H9 (cell line): ENCODE data around the gene FAM200B. TPM values are rescaled to one million over a fixed set of nuclear protein-coding genes. Genes with fewer than 3 reads are reported as not detected.
A peak's percentile ranks its signal among the peaks of the same experiment; 100 is the strongest.

Experiments used
- DNase-seq: peaks from one replicate; pipeline ENCODE4 v3.0.0-alpha.2; 2017
- H2AFZ ChIP-seq: one replicate; pipeline ENCODE4 v1.6.1; 2013; ENCODE audit warnings: mild to moderate bottlenecking, low read length, control low read depth, moderate library complexity
- H2AK5ac ChIP-seq: 2 replicates; pipeline ENCODE4 v1.6.1; 2013; ENCODE audit warnings: low read length, control low read depth, mixed read lengths; ENCODE audit not compliant: insufficient read length
- H2BK120ac ChIP-seq: one replicate; pipeline ENCODE4 v1.6.1; 2013; ENCODE audit warnings: low read depth, mild to moderate bottlenecking, low read length, control low read depth, inconsistent platforms; ENCODE audit not compliant: poor library complexity, severe bottlenecking
- H2BK12ac ChIP-seq: 2 replicates; pipeline ENCODE4 v1.6.1; 2013; ENCODE audit warnings: low read length, control low read depth, mixed read lengths, low read depth; ENCODE audit not compliant: insufficient read length
- H2BK15ac ChIP-seq: 2 replicates; pipeline ENCODE4 v1.6.1; 2013; ENCODE audit warnings: low read depth, low read length, control low read depth
- H2BK20ac ChIP-seq: one replicate; pipeline ENCODE4 v1.6.1; 2013; ENCODE audit warnings: low read depth, mild to moderate bottlenecking, low read length, control low read depth, inconsistent platforms; ENCODE audit not compliant: poor library complexity, severe bottlenecking
- H2BK5ac ChIP-seq: 2 replicates; pipeline ENCODE4 v1.6.1; 2013; ENCODE audit warnings: low read length, control low read depth, mixed read lengths; ENCODE audit not compliant: insufficient read length
- H3K14ac ChIP-seq: 2 replicates; pipeline ENCODE4 v1.6.1; 2013; ENCODE audit warnings: low read length, control low read depth; ENCODE audit not compliant: insufficient read depth
- H3K18ac ChIP-seq: 2 replicates; pipeline ENCODE4 v1.6.1; 2013; ENCODE audit warnings: low read depth, mild to moderate bottlenecking, mixed read lengths, low read length, control low read depth; ENCODE audit not compliant: insufficient read length
- H3K23ac ChIP-seq: 2 replicates; pipeline ENCODE4 v1.6.1; 2013; ENCODE audit warnings: low read length, control low read depth, mixed read lengths, low read depth; ENCODE audit not compliant: insufficient read length
- H3K23me2 ChIP-seq: 2 replicates; pipeline ENCODE4 v1.6.1; 2013; ENCODE audit warnings: low read depth, mild to moderate bottlenecking, mixed read lengths, low read length, control low read depth; ENCODE audit not compliant: insufficient read length, poor library complexity, severe bottlenecking
- H3K27ac ChIP-seq: 2 replicates; pipeline ENCODE4 v1.5.1; 2013; ENCODE audit warnings: low read length, control low read depth, mixed read lengths, low read depth; ENCODE audit not compliant: insufficient read length
- H3K27me3 ChIP-seq: 2 replicates; pipeline ENCODE4 v1.6.1; 2013; ENCODE audit warnings: low read length, control low read depth, inconsistent platforms; ENCODE audit not compliant: insufficient read depth
- H3K4ac ChIP-seq: 2 replicates; pipeline ENCODE4 v1.6.1; 2013; ENCODE audit warnings: low read depth, mild to moderate bottlenecking, control low read depth, inconsistent platforms, low read length, moderate library complexity
- H3K4me1 ChIP-seq: 2 replicates; pipeline ENCODE4 v1.6.1; 2013; ENCODE audit warnings: low read length, control low read depth, inconsistent platforms; ENCODE audit not compliant: insufficient read depth
- H3K4me2 ChIP-seq: 2 replicates; pipeline ENCODE4 v1.6.1; 2013; ENCODE audit warnings: low read length, control low read depth, mixed read lengths; ENCODE audit not compliant: insufficient read length, insufficient read depth
- H3K56ac ChIP-seq: 2 replicates; pipeline ENCODE4 v1.6.1; 2013; ENCODE audit warnings: low read depth, mild to moderate bottlenecking, mixed read lengths, low read length, control low read depth; ENCODE audit not compliant: insufficient read length
- H3K79me1 ChIP-seq: 2 replicates; pipeline ENCODE4 v1.6.1; 2013; ENCODE audit warnings: low read depth, mild to moderate bottlenecking, moderate library complexity, low read length, control low read depth, inconsistent platforms; ENCODE audit not compliant: insufficient read depth, poor library complexity, severe bottlenecking
- H3K79me2 ChIP-seq: 2 replicates; pipeline ENCODE4 v1.6.1; 2013; ENCODE audit warnings: low read length, control low read depth, inconsistent platforms; ENCODE audit not compliant: insufficient read depth
- H3K9ac ChIP-seq: 2 replicates; pipeline ENCODE4 v1.6.1; 2013; ENCODE audit warnings: low read length, control low read depth, mixed read lengths; ENCODE audit not compliant: insufficient read length; ENCODE audit errors: extremely low read depth
- H3K9me3 ChIP-seq: one replicate; pipeline ENCODE4 v1.6.1; 2013; ENCODE audit warnings: low read depth, low read length, inconsistent platforms; ENCODE audit not compliant: control insufficient read depth
- H3T11ph ChIP-seq: one replicate; pipeline ENCODE4 v1.6.1; 2013; ENCODE audit warnings: mild to moderate bottlenecking, low read length, control low read depth, inconsistent platforms
- H4K20me1 ChIP-seq: one replicate; pipeline ENCODE4 v1.6.1; 2013; ENCODE audit not compliant: control insufficient read depth, insufficient read length, insufficient read depth
- H4K5ac ChIP-seq: 2 replicates; pipeline ENCODE4 v1.6.1; 2013; ENCODE audit warnings: low read depth, mild to moderate bottlenecking, mixed read lengths, low read length, control low read depth; ENCODE audit not compliant: insufficient read length
- H4K8ac ChIP-seq: replicated peaks from 2 replicates; pipeline ENCODE4 v1.6.1; 2013; ENCODE audit warnings: low read length, control low read depth, mixed read lengths, low read depth; ENCODE audit not compliant: insufficient read length
- H4K91ac ChIP-seq: 2 replicates; pipeline ENCODE4 v1.6.1; 2013; ENCODE audit warnings: low read depth, mild to moderate bottlenecking, moderate library complexity, mixed read lengths, low read length, control low read depth; ENCODE audit not compliant: insufficient read length
- H3K27ac Mint-ChIP-seq, 3 experiments: 2 replicates in 2 of 3; 3 replicates in 1 of 3; pipeline ENCODE4 v1.8.0; 2020 to 2021; ENCODE audit warnings: mixed read lengths in 3 of 3, mild to moderate bottlenecking in 1 of 3, moderate library complexity in 1 of 3
- H3K27me3 Mint-ChIP-seq: 2 replicates; pipeline ENCODE4 v1.8.0; 2021; ENCODE audit warnings: low read depth, mild to moderate bottlenecking, moderate library complexity, mixed read lengths
- H3K36me3 Mint-ChIP-seq, 3 experiments: 2 replicates in 2 of 3; 3 replicates in 1 of 3; pipeline ENCODE4 v1.8.0; 2020 to 2021; ENCODE audit warnings: low read depth in 3 of 3, mixed read lengths in 3 of 3; ENCODE audit not compliant: insufficient read depth in 1 of 3
- H3K4me1 Mint-ChIP-seq, 2 experiments: 2 replicates each; pipeline ENCODE4 v1.8.0; 2020; ENCODE audit warnings: mixed read lengths in 2 of 2
- H3K4me3 Mint-ChIP-seq, 2 experiments: 2 replicates in 1 of 2; 3 replicates in 1 of 2; pipeline ENCODE4 v1.8.0; 2020 to 2021; ENCODE audit warnings: mild to moderate bottlenecking in 2 of 2, mixed read lengths in 2 of 2, moderate library complexity in 1 of 2
- H3K9me3 Mint-ChIP-seq, 2 experiments: 2 replicates in 1 of 2; 3 replicates in 1 of 2; pipeline ENCODE4 v1.8.0; 2020; ENCODE audit warnings: mild to moderate bottlenecking in 2 of 2, mixed read lengths in 2 of 2, moderate library complexity in 1 of 2
- CTCF ChIP-seq: fragments of 200-600 bp; sonication (generic); conservative IDR thresholded peaks from 3 replicates; pipeline ENCODE4 v1.8.0; 2021; ENCODE audit warnings: antibody characterized with exemption, mild to moderate bottlenecking
- WGBS: extraction: QIAGEN DNeasy Blood & Tissue Kit; methylation state at CpG from one replicate; pipeline ENCODE4 v1.1.7; 2013; ENCODE audit warnings: missing lambda C conversion rate, low lambda C conversion rate, mixed read lengths; ENCODE audit not compliant: insufficient read length; ENCODE audit errors: extremely low coverage; 5-methylcytosine and 5-hydroxymethylcytosine counted together
- total RNA-seq: library from RNA; stranded (reverse); gene quantifications from 2 replicates; pipeline ENCODE4 v1.2.1, GENCODE V29; 2021

The FAM200B gene
- total RNA-seq, 1 experiment from 2014 or later: 19.6 TPM

- H2BK12ac ChIP-seq: no peak overlapping the region
- H3K9ac ChIP-seq: peak overlapping the region; percentile 99
- no peaks in the 10 kb centered on the region; the same call in 1 of the 2 replicates for H3K27me3 Mint-ChIP-seq
- peak overlapping the region; percentile 86 for H3K4ac ChIP-seq
- H4K5ac ChIP-seq: peak overlapping the region; percentile 59
- peak overlapping the region; percentile 88 for H3K56ac ChIP-seq
- H3K4me1 Mint-ChIP-seq: peaks cover 25 to 36% of the 10 kb centered on the region in 2 experiments
- no peak for TF ChIP-seq CTCF
- peak overlapping the region; percentile 75 to 86; a peak in 4 of 5 replicates for H3K4me3 Mint-ChIP-seq
- H2BK120ac ChIP-seq: peak overlapping the region; percentile 92
- peak overlapping the region; percentile 96 for H4K91ac ChIP-seq
- H3K4me2 ChIP-seq: peak overlapping the region; percentile 95
- peak overlapping the region; percentile 36 for H2BK5ac ChIP-seq
- H2AFZ ChIP-seq: no peak overlapping the region
- H2BK20ac ChIP-seq: no peak overlapping the region
- peak overlapping the region; percentile 94 for H3K27ac ChIP-seq
- no CpG with 5 or more reads among the region's 12 CpGs for WGBS
- H2AK5ac ChIP-seq: no peak overlapping the region
- H3K27ac Mint-ChIP-seq: peak overlapping the region; percentile 94 to 100 (median 99); a peak in 6 of 7 replicates
- no peaks in the 10 kb centered on the region for H4K20me1 ChIP-seq
- H3K27me3 ChIP-seq: no peaks in the 10 kb centered on the region
- peak; percentile 72 for DNase-seq
- H3K4me1 ChIP-seq: peaks cover 2% of the 10 kb centered on the region; the same call in 1 of the 2 replicates
- peaks cover 6% of the 10 kb centered on the region; the same call in 1 of the 2 replicates for H3K79me2 ChIP-seq
- no peaks in the 10 kb centered on the region for H3K79me1 ChIP-seq
- peak overlapping the region; percentile 97 for H3K18ac ChIP-seq
- no peak overlapping the region for H3K23ac ChIP-seq
- H3K23me2 ChIP-seq: peaks cover 10% of the 10 kb centered on the region
- peak overlapping the region; percentile 98 for H3K14ac ChIP-seq
- H4K8ac ChIP-seq: peak overlapping the region; percentile 98
- H3K9me3 Mint-ChIP-seq: no peaks in the 10 kb centered on the region
- H3T11ph ChIP-seq: peak overlapping the region; percentile 82
- H3K36me3 Mint-ChIP-seq: peaks cover 0 to 4% (median under 1%) of the 10 kb centered on the region in 3 experiments; a peak in 4 of 7 replicates
- no peak overlapping the region for H2BK15ac ChIP-seq
- H3K9me3 ChIP-seq: no peaks in the 10 kb centered on the region
These were observed 25.6 kb upstream of the FAM200B start for GRCh38 chr4:15656038-15656470.
